ENCODE measurements around the gene NAA60.
A peak's percentile ranks its signal among the peaks of the same experiment; 100 is the strongest.

Gene NAA60

DNA sequence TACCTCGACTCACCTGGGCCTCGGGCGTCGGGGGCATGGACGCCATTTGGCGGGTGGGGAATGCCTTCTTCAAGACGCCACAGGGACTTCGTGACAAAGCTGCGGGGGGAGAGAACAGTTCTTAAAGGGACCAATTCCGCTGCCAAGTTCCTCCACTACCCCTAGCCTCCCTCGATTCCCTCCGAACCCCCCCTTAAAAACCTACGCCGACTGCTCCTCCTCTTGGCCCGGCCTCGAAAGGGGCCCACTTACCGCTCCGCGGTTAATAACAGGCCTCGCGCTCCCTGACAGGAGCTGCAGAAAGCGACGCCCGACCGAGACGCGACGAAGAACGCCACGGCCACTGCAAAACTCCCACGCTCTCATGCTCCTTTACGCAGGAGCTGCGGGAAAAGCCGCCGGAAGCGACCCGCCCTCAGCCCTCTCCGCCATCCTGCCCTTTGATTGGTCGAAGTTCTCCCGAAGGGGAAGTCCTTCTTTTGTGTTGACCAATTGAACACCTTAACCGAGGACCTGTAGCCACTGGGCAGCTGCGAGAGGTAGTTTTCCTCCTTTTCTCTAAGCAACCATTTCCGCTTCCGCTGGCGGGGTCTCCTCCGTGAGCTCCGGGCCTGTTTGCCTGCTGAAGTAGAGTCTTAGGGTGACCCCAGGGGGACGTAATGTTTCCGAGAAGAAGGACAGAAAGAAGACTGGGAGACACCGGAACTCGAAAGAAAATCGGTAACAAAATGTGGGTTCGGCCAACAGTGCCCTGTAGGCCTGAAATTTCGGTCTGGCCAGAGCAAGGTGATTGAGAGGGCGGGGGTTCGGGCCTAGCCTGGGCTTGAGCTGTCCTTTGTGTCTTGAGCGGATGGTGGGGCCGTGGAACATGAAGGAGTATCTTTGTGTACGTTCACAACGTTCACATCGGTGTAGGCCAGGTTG is at the start of gene NAA60, which contains the start of gene ZNF597:
NAA60 (plus strand) TSS at position 573 of the 924 bp plus-strand sequence. CDS start 32,548 bp downstream, outside the sequence.
ZNF597 (minus strand) TSS at position 397 of the 924 bp plus-strand sequence; CDS start at position 46, 351 bp downstream.
- peak; percentile 62 for DNase-seq

DNA sequence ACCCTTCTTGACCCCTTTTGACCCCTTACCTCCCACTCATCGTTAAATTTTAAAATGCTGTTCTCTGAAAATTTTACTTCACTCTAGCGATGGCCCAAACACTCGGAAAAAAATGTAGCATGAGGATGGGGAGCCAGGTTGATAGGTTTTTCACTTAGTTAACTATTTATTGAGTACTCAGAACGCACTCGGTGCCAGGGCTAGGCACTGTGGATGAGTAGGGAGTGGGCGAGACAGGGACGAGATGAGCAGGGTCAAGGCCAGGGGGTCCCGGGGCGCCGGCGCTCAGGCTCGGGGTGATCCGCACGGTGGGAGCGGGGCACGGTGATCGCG is 43.1 kb upstream of the NAA60 start:
- no peak for DNase-seq

DNA sequence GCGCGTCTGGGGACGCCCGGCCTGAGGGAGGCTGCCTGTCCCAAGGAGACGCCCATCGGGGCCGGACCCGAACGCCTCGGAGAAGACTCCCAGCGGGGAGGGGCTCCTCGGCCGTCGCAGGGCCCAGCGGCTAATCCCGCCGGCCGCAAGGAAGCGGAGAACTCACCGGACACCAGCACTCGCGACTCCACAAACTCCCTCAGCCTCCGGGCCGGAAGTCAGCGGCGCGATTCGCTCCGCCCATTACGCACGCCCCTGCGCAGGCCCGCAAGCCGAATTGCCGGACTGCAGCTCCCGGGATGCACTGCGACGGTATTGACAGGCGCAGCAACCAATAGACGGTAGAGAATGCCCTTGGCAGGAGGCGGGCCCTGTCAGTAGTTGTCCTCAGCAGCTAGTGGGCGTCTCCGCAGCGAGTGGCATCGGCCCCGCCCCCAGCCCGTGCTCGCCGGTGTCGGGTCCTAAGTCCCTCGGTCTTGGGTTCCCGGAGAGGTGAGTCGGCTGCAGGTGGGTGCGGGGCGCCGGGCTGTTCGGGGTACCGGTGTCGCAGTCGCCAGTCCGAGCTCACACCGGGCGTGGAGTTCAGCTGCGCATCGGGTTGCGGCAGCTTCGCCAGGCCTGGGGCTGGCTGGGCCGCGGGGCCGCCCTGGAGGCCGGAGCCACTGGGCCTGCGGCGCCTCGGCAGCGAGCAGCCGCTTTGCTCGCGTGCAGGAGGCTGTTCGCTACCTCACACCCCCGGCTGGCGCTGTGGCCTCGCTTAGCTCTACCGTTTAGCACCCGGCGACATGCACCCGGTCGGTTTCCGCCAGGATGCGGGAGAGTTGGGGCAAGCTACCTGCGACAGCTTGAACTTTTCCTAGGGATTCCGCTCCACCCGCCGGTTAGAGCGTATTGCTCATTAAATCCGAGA is 42.4 kb upstream of the NAA60 start, which contains the start of the genes ZNF174 and ZSCAN32:
ZNF174 (plus strand) TSS at position 437 of the 910 bp plus-strand sequence. CDS start 790 bp downstream, outside the sequence.
ZSCAN32 (minus strand) TSS at position 226 of the 910 bp plus-strand sequence. CDS start 3,447 bp downstream, outside the sequence.
- peak; percentile 98 for DNase-seq

DNA sequence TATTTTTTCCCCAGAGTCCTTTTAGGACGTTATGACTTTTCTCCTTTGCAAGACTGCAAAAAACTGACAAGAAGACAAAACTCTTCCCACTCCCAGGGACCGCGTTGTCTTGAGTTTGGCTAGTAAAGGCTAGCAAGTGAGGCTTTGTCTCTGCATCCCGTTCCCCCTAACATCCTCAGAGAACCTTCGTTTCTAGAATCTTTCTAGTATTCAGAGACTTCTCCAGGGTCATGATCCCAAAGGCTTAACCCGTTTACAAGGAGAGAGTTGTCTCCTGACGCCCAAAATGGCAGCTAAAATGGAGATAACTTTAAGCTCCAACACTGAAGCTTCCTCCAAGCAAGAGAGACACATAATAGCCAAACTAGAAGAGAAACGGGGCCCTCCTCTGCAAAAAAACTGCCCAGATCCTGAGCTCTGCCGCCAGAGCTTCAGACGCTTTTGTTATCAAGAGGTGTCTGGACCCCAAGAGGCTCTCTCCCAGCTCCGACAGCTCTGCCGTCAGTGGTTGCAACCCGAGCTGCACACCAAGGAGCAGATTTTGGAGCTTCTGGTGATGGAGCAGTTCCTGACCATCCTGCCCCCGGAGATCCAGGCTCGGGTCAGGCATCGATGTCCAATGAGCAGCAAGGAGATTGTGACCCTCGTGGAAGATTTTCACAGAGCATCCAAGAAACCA is 41.6 kb upstream of the NAA60 start:
- peak; percentile 16 for DNase-seq

DNA sequence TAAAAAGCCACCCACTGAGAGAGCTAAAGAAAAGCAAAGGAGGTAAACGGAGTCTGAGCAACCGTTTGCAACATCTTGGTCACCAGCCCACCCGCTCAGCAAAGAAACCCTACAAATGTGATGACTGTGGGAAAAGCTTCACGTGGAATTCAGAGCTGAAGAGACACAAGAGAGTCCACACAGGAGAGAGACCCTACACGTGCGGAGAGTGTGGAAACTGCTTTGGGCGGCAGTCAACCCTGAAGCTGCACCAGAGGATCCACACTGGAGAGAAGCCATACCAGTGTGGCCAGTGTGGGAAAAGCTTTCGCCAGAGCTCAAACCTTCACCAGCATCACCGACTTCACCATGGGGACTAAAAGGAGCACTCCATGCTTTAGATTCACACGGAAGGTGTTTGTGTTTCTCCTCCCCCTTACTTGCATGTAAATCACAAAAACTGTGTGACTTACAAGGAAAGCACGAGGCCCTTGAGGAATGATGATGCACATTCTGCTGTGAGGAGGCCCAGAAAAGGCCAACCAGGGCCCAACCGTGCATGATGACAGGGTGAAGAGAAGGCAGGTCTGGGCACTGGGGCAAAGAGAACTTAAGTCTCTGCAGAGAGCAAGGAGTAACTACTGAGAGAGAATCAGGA is 34.8 kb upstream of the NAA60 start:
- DNase-seq, result no peak

DNA sequence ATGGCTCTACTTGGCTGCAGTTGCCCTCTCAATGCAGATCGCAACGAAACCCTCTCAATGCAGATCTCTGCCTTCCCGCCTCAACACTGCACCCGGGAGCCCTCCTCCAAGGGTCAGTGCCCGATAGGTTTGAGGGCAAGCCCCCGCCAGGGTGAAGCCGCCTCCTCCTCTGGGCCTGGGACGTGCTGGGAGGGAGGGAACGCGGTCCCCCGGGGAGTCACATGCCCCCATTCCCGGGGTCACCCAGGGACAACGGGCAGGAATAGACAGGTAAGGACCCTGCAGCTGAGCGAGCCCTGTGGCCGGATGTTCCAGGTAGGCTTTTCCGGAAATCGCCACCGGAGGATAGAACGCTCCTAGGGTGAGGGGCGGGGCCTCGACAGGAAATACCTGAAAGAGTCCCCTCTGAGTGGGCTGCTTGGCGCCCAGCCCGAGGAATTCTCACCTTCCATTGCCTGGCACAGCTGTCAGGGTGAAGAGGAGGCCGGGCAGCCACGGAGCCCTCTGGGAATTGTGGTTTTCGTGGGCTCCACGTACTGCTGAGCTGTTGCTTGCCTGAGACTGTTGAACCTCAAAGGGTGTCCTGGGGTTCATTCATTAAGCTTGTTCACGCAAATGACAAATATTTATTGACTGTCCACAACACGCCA is 29.6 kb upstream of the NAA60 start:
- DNase-seq, result no peak

- DNase-seq, result no peak
These were observed 11.7 kb upstream of the NAA60 start for GRCh38 chr16:3431779-3432219.

DNA sequence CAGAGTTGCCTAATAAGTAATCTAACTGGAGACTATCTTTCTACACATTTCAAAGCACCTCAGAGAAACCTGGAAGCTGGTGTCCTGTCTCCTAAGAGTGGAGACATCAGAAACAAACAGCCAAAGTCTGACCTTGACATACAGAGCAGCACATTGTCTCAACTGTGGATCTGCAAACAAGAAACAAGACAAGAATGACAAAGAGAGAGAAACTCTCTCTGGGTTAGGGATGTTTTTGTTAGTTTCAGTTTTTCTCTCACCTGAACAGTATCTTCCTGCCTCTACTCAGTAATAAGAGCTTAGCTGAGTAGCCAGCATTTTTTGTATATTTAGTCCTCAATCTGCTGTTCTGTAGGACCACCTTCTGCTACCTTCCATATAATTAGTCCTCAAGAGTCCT is 9.1 kb upstream of the NAA60 start:
- no peak for DNase-seq

DNA sequence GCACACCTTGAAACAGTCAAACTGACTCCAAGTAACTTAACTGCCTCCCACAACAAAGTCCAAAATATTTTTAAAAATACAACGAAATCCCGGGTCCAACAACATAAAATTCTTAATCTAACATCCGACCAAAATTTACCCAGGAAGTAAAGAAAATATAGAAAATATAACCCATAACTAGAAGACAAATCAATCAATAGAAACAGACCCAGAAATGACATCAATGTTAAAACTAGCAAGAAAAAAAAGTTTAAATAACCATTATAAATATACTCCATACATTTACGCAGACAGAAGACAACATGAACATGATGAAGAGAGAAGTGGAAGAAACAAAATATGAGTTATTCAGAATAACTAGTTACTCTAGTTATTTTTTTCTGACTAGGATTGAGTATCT is 3.8 kb upstream of the NAA60 start:
- DNase-seq, result no peak

DNA sequence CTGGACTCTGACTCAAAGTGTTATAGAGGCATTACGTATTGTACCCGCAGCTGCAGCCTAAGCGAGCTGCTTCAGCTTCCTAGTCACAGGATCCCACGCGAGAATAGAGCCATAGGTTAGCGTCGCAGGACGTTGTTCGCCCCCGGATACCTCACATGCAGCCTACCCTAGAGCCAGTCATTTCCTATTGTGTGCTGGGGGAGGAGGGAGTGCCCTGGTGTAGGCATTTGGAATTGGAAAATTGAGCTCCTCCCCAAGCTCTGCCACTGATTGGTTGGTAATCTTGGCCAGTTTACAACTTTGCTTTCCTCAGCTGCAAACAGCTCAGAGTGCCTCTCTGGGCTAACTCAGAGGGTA is 530 bp downstream of the NAA60 start:
- no peak for DNase-seq

DNA sequence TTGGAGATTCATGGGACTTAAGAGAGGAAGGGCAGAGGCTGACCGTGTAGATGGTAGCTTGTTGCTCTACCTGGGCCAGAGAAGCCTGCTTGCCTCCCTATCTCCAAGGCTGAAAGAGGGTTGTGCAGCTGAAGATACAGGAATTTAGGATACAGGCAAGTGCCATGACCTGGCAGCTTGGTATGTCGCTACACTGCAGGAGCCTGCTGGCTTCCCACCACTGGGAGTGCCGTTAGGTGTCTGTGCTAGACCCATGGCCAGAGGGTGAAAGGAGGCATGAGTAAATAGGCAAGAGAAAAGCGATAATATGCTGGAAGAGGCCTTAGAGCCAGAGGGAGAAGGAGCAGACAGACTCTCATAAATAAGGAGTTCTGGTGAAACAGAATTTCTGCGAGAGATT is 10.6 kb downstream of the NAA60 start:
- no peak for DNase-seq

GRCh38 chr16:3454631-3455147 is 11.2 kb downstream of the NAA60 start:
- DNase-seq, result no peak

DNA sequence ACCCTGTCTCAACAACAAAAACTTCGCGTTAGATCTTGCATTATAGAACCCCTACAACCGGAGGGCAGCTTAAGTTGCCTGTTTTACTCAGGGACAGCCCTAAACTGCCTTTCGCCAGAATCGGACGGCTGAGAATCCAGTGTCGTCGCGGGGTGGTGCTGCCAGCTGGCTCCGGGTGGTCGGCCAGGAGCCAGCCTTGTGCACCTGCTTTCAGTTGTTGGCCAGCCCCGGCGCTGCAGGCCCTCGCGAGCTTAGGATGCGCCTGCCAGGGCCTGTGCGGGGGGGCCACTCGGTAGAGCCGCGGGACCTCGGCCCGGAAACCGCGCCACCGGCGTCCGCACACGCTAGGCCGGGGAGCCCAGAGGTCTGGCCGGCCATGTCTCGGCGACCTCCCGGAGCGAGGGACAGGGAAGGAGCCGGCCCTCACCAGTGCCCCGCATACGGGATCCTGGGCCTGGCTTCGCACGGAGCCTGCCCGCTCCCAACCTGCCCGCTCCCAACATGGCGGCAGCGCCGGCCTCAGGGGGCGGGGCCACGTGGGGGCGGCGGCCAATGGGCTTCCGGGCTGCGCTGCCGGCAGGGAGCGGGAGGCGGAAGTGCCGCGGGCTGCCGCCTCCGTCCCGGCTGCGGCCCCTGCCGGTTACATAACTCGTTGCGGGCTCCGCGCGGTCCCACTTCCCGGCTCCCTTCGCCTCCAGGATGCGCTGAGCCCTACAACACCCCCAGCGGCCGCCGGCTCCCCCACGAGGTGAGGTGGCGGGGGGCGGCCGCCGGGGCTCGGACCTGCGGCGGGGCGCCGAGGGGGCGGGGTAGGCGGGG is 14.2 kb downstream of the NAA60 start:
- DNase-seq, result peak; percentile 89

- no peak for DNase-seq
These were observed 14.9 kb downstream of the NAA60 start for GRCh38 chr16:3458278-3458851.

DNA sequence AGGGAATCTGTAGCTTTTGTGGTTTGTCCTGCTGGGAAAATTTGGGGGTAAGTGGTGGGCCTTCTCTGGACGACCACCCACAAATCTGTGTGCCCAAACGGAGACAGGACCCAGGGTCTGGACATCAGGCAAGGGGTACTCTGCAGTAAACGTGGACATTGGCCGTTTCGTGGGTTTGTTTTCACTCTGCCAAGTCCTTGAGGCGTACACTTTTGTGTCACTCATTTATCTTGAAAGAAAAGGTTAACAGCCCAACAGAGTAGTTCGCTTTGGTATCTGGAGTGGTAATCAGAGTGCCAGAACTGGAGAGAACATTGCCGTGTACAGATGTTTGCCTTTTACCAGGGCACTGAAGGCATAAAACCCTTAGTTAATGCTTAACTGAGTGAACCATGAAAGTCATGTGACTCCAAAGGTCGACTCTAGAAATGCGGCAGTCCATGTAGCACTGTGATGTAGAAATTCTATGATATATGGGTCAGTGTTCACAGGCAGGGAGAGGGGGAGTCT is 15.4 kb downstream of the NAA60 start:
- peak; percentile 25 for DNase-seq

GRCh38 chr16:3459401-3460090 is 16.1 kb downstream of the NAA60 start:
- no peak for DNase-seq

DNA sequence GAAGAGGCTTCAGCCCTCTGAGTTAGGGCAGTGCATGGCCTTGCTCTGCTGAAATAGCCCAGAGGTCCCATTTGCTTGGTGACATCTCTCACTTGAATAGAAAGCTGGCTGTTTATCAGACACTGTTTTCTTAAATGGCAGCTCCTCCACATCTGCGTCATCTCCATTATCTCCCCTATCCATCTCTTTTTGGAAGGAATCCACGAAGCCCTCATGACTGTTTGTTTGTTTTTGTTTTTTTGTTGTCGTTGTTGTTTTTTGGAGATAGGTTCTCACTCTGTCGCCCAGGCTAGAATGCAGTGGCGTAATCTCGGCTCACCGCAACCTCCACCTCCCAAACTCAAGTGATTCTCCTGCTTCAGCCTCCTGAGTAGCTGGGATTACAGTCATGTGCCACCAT is 16.6 kb downstream of the NAA60 start:
- DNase-seq, result no peak

DNA sequence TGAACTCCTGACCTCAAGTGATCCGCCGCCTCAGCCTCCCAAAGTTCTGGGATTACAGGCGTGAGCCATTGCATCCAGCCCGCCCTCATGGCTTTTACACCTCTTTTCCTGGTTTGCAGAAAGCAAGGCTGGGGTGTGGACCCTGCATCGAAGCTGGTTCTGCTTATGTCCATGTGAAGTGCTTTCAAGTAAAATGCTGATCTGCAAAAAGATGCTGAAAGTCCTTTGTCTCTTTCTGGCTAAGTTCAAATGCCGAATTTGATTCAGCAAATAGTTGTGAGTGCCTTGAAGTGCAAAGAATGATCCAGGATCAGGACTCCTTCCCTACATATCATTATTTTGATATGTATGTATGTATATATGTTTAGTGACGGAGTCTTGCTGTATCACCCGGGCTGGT is 17.1 kb downstream of the NAA60 start:
- no peak for DNase-seq

DNA sequence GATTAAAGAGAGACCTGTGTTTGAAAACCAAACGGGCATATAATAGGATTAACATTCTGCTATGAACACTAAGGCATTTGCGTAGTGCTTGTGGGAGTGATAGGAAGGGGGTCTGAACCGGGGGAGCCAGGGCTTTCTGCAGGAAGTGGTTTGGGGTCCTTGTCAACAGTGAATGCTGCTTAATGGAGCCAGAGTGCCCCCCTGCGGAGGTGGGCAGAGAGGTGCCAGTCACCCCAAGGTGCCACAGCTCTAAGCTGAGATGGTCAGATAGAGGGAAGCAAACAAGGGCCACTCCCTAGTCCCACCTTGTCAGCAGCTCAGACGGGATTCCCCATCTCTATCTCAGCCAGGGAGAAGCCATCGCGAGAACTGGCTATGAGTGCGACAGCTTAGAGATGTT is 17.7 kb downstream of the NAA60 start:
- DNase-seq, result no peak

Data from NCI-H2227 treated with DMSO at 0.1 percent for 48 hours (cell line).